HEK293T (cell line): Measurements from ENCODE around the gene TRPC4.

Source experiments
- BHLHE40 ChIP-seq: fragments of 450-650 bp; IDR thresholded peaks from 2 replicates; pipeline ENCODE4 v1.6.1; 2016; ENCODE audit warnings: mild to moderate bottlenecking, moderate library complexity, borderline replicate concordance
- FOXA1 ChIP-seq: fragments of 450-650 bp; IDR thresholded peaks from 2 replicates; pipeline ENCODE4 v1.6.1; 2016; ENCODE audit warnings: mild to moderate bottlenecking
- HDGF ChIP-seq: fragments of 450-650 bp; IDR thresholded peaks from 2 replicates; pipeline ENCODE4 v1.6.1; 2017; ENCODE audit warnings: antibody characterized with exemption, borderline replicate concordance
- LEF1 ChIP-seq: fragments of 450-650 bp; IDR thresholded peaks from 2 replicates; pipeline ENCODE4 v1.6.1; 2017; ENCODE audit warnings: mild to moderate bottlenecking, borderline replicate concordance
- SP1 ChIP-seq: fragments of 450-650 bp; IDR thresholded peaks from 2 replicates; pipeline ENCODE4 v1.6.1; 2017
- TARDBP ChIP-seq: fragments of 450-650 bp; IDR thresholded peaks from 2 replicates; pipeline ENCODE4 v1.6.1; 2016
- ZNF384 ChIP-seq: fragments of 450-650 bp; IDR thresholded peaks from 2 replicates; pipeline ENCODE4 v1.6.1; 2016

DNA sequence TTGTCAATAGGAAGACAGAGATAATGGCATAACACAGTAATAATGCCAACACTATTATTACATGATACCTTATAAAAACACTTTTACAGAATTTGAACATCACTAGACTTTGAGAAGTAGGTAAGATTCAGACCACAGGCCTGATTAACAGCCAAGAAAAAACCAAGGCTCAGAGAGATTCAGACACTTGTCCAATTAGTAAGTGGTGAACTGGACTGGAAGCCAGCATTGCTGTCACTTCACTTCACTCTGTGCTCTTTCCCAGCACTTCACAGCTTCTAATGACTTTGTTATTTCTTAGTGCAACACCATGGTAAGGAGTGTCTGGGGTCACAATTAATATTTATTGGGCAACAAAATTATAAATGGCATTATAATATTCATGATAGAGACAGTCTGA lies 91.9 kb downstream of the TRPC4 start:
- TF ChIP-seq HDGF (no peak), ZNF384 (no peak), FOXA1 (no peak), LEF1 (no peak), TARDBP (no peak), BHLHE40 (no peak), SP1 (no peak)
